ENCODE measurements around the gene ACBD3. TPM values are rescaled to one million over a fixed set of nuclear protein-coding genes. Genes with fewer than 3 reads are reported as not detected.
A peak's percentile ranks its signal among the peaks of the same experiment; 100 is the strongest.

Gene ACBD3
- total and polyA plus RNA-seq, 2 donors from 2014 or later = 12.4 to 43.1 TPM

- H3K27ac ChIP-seq (ENCODE audit: low read depth in 2 of 2, low read length in 2 of 2) = peak overlapping the region in 1 of 2 donors; percentile 65
- no peak overlapping the region for H3K9ac ChIP-seq (ENCODE audit: low read length in 3 of 3)
- DNase-seq = no peak
- peaks cover 0 to 24% (median 9%) of the 10 kb centered on the region in 3 donors for H3K4me1 ChIP-seq (ENCODE audit: control insufficient read depth in 2 of 3, insufficient read depth in 2 of 3, low read depth in 1 of 3, low read length in 3 of 3)
- H3K27me3 ChIP-seq (ENCODE audit: control insufficient read depth, insufficient read depth, low read length) = no peaks in the 10 kb centered on the region
- no peak for FAIRE-seq
- intact Hi-C loops (cut with DNase I) = no loop called here
- no peaks in the 10 kb centered on the region for H3K36me3 ChIP-seq (ENCODE audit: control insufficient read depth in 2 of 3, insufficient read depth in 3 of 3, low read length in 3 of 3)
- TF ChIP-seq CTCF (IDR thresholded peaks at IDR 0.05; ENCODE audit: borderline replicate concordance, extremely low read depth, insufficient read depth) = no peak
- H3K4me3 ChIP-seq (ENCODE audit: low read length in 3 of 3) = no peak overlapping the region
- H3K9me3 ChIP-seq (ENCODE audit: control insufficient read depth in 2 of 3, insufficient read depth in 1 of 3, low read length in 3 of 3) = no peaks in the 10 kb centered on the region
These were observed 51.4 kb downstream of the ACBD3 start for GRCh38 chr1:226135059-226135651.

DNA sequence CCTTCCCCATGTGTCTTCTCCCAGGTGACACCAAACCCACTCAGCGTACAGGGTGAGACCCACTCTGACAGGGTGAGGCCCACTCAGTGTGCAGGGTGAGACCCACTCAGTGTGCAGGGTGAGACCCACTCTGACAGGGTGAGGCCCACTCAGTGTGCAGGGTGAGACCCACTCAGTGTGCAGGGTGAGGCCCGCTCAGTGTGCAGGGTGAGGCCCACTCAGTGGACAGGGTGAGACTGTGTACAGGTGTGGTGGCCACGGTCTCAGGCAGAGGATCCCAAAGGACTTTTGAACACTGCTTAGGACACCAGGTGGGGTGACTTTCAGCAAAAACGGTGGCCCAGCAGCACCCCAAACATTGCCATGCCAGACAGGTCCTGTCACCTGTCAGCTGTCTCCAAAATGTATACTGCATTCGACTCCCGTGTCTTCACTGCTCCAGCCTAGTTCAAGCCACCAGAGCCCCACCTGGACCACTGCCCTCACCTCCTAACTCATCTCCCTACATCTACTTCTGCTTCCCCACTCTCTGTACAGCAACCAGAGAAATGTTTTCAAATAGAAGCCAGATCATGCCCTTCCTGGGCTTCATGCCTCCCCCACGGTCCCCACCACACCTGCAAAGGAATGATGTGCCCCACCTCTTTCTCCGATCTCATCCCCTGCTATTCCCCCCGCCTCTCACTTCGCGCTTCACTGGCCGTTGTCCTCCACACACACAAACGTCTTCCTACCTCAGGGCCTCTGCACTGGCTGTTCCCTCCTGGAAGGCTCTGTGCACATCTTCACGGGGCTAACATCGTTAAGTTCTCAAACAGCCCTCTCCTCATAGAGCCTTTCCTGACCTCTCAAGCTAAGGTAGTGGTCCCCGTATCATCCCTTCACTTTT, 52.1 kb downstream of the ACBD3 start:
- FAIRE-seq = no peak
- H3K27ac ChIP-seq (ENCODE audit: low read depth in 2 of 2, low read length in 2 of 2) = peak overlapping the region in 1 of 2 donors; percentile 65
- H3K9ac ChIP-seq (ENCODE audit: low read length in 3 of 3) = no peak overlapping the region
- H3K36me3 ChIP-seq (ENCODE audit: control insufficient read depth in 2 of 3, insufficient read depth in 3 of 3, low read length in 3 of 3) = no peaks in the 10 kb centered on the region
- H3K4me1 ChIP-seq (ENCODE audit: control insufficient read depth in 2 of 3, insufficient read depth in 2 of 3, low read depth in 1 of 3, low read length in 3 of 3) = peaks cover 0 to 24% (median 9%) of the 10 kb centered on the region in 3 donors
- DNase-seq = no peak
- no peak overlapping the region for H3K4me3 ChIP-seq (ENCODE audit: low read length in 3 of 3)
- no peaks in the 10 kb centered on the region for H3K9me3 ChIP-seq (ENCODE audit: control insufficient read depth in 2 of 3, insufficient read depth in 1 of 3, low read length in 3 of 3)
- intact Hi-C loops (cut with DNase I) = no loop called here
- H3K27me3 ChIP-seq (ENCODE audit: control insufficient read depth, insufficient read depth, low read length) = no peaks in the 10 kb centered on the region
- no peak for TF ChIP-seq CTCF (IDR thresholded peaks at IDR 0.05; ENCODE audit: borderline replicate concordance, extremely low read depth, insufficient read depth)

DNA sequence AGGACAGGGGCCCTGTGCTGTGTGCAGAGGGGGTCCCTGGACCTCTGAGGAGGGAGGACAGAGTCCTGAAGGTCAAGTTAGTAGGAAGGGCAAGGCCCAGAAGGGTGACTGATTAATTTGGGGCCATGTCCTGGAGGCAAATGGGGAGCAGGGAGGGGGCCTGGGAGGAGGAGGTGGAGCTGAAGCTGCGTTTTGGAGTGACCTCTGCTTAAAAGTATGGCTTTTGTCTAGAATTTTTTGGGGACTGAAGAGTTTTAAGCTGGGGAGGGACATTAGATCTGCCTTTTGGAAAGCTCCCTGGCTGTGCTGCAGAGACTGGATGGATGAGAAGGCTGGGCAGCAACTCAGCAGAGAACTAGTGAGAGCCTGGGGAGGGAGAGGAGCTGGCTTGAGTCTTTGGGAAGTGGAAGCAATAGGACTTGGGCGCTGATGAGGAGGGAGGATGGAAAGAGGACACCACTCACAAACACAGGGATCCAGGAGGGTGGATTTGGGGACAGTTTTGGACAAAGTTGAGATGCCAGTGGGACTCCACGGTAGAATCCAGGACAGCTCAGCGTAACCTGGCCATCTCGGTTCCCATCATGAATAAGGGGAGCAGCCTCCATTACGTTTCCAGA, 52.9 kb downstream of the ACBD3 start:
- peaks cover 0 to 24% (median 9%) of the 10 kb centered on the region in 3 donors for H3K4me1 ChIP-seq (ENCODE audit: control insufficient read depth in 2 of 3, insufficient read depth in 2 of 3, low read depth in 1 of 3, low read length in 3 of 3)
- intact Hi-C loops (cut with DNase I) = no loop called here
- no peak for TF ChIP-seq CTCF (IDR thresholded peaks at IDR 0.05; ENCODE audit: borderline replicate concordance, extremely low read depth, insufficient read depth)
- DNase-seq (no peak), FAIRE-seq (no peak)
- H3K36me3 ChIP-seq (ENCODE audit: control insufficient read depth in 2 of 3, insufficient read depth in 3 of 3, low read length in 3 of 3) = no peaks in the 10 kb centered on the region
- no peaks in the 10 kb centered on the region for H3K9me3 ChIP-seq (ENCODE audit: control insufficient read depth in 2 of 3, insufficient read depth in 1 of 3, low read length in 3 of 3)
- no peak overlapping the region for H3K9ac ChIP-seq (ENCODE audit: low read length in 3 of 3)
- H3K27me3 ChIP-seq (ENCODE audit: control insufficient read depth, insufficient read depth, low read length) = no peaks in the 10 kb centered on the region
- no peak overlapping the region for H3K27ac ChIP-seq (ENCODE audit: low read depth in 2 of 2, low read length in 2 of 2)
- H3K4me3 ChIP-seq (ENCODE audit: low read length in 3 of 3) = no peak overlapping the region
